ENCODE data around the gene KCNMA1.

Gene KCNMA1

DNA sequence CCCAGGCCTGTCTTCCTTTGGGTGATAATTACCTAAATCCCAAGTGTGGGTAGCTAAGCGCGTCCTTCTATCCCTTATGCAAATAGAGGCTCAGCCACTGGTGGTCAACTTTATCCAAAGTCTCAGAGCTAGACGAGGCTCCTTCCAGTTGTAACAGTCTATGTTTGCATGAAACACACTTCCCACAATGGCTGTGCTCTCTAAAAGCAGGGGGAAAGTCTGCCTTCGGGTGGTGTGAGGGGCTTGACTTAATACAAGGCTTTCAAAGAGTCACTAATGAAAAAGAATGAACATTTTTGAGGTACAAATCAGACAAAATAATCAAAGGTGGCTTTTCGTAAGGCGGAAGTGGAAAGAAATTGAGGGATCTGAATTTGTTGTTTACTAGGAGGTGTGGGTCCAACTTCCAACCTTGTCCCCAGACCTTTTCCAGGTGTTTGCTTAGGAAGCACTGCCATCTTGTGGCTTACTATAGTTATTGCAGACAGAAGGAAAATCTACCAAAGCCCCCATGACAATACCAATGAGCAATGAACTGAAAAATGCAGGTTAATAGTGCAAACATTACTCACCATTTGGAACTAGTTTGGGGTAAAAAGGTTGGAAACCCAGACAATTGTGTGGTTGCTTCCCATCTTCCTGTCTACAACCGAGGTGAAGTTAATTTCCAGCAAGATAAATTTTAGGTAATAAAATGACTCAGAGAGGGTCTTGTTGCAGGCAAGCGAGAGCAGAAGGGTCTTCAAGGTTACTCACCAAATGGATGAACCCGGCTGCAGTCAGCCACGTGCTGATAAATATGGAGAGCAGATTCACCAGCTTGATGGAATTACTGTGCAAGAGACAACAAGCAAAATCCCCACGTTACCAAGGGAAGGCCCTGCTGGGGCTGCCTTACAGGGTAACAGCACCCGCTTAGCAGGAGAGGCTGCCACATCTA is 525.7 kb downstream of the KCNMA1 start:
- no peaks in the 10 kb centered on the region for H3K9me2 ChIP-seq (replicated peaks; ENCODE audit: insufficient read depth, low read length)
- no peak overlapping the region for H2AFZ ChIP-seq (ENCODE audit: low read depth, low read length, severe bottlenecking)
- no peaks in the 10 kb centered on the region for H3F3A ChIP-seq (ENCODE audit: insufficient read depth)
- H3K79me2 ChIP-seq (ENCODE audit: insufficient read depth, low read length) = no peaks in the 10 kb centered on the region
- no peak overlapping the region for H3K27ac ChIP-seq (ENCODE audit: low read depth, low read length)
- TF ChIP-seq EZH2phosphoT487 (conservative IDR thresholded peaks at IDR 0.05; ENCODE audit: low read length) (no peak), CTCF (IDR thresholded peaks at IDR 0.05; ENCODE audit: insufficient read depth, low read length, poor library complexity, severe bottlenecking) (peak; percentile 60)
- H3K4me3 ChIP-seq (ENCODE audit: insufficient read depth, low read length, poor library complexity, severe bottlenecking) = no peak overlapping the region
- no peaks in the 10 kb centered on the region for H3K36me3 ChIP-seq (ENCODE audit: low read length)
- no peak overlapping the region for H3K4me2 ChIP-seq (ENCODE audit: low read depth, low read length, poor library complexity, severe bottlenecking)
- no peaks in the 10 kb centered on the region for H4K20me1 ChIP-seq (ENCODE audit: low read depth, low read length)
- H3K27me3 ChIP-seq (ENCODE audit: low read length) = no peaks in the 10 kb centered on the region
- no peaks in the 10 kb centered on the region for H3K9me3 ChIP-seq (ENCODE audit: insufficient read depth, low read length)
- H3K9ac ChIP-seq (ENCODE audit: low read length) = no peak overlapping the region

DNA sequence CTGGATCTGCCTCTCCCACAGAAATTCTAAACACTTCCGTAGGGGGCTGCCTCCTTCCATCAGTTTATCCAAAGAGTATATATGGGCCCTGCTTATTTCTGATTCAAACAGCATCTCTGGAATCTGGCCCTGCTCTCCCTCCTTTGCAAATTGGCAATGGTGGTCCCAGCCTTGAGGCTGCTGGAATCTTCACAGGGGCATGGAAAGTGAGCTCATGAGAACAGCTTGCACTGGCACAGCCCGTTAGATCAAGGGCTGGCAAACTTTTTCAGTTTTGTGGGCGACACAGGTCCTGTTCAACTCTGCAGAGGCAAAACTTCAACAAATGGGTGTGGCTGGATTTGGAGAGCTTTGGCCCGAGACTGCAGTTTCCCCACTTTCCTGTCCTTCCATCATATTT is 526.9 kb downstream of the KCNMA1 start:
- no peak overlapping the region for H3K4me2 ChIP-seq (ENCODE audit: low read depth, low read length, poor library complexity, severe bottlenecking)
- H3F3A ChIP-seq (ENCODE audit: insufficient read depth) = no peaks in the 10 kb centered on the region
- TF ChIP-seq CTCF (IDR thresholded peaks at IDR 0.05; ENCODE audit: insufficient read depth, low read length, poor library complexity, severe bottlenecking) (no peak), EZH2phosphoT487 (conservative IDR thresholded peaks at IDR 0.05; ENCODE audit: low read length) (no peak)
- no peaks in the 10 kb centered on the region for H3K9me3 ChIP-seq (ENCODE audit: insufficient read depth, low read length)
- H3K27me3 ChIP-seq (ENCODE audit: low read length) = no peaks in the 10 kb centered on the region
- no peaks in the 10 kb centered on the region for H4K20me1 ChIP-seq (ENCODE audit: low read depth, low read length)
- no peaks in the 10 kb centered on the region for H3K36me3 ChIP-seq (ENCODE audit: low read length)
- H2AFZ ChIP-seq (ENCODE audit: low read depth, low read length, severe bottlenecking) = no peak overlapping the region
- H3K4me3 ChIP-seq (ENCODE audit: insufficient read depth, low read length, poor library complexity, severe bottlenecking) = no peak overlapping the region
- H3K27ac ChIP-seq (ENCODE audit: low read depth, low read length) = no peak overlapping the region
- no peak overlapping the region for H3K9ac ChIP-seq (ENCODE audit: low read length)
- H3K9me2 ChIP-seq (replicated peaks; ENCODE audit: insufficient read depth, low read length) = no peaks in the 10 kb centered on the region
- H3K79me2 ChIP-seq (ENCODE audit: insufficient read depth, low read length) = no peaks in the 10 kb centered on the region

GRCh38 chr10:77109351-77109994 is 528.1 kb downstream of the KCNMA1 start:
- no peaks in the 10 kb centered on the region for H3K27me3 ChIP-seq (ENCODE audit: low read length)
- no peaks in the 10 kb centered on the region for H3F3A ChIP-seq (ENCODE audit: insufficient read depth)
- no peaks in the 10 kb centered on the region for H3K9me2 ChIP-seq (replicated peaks; ENCODE audit: insufficient read depth, low read length)
- H3K36me3 ChIP-seq (ENCODE audit: low read length) = no peaks in the 10 kb centered on the region
- no peak overlapping the region for H2AFZ ChIP-seq (ENCODE audit: low read depth, low read length, severe bottlenecking)
- no peak overlapping the region for H3K27ac ChIP-seq (ENCODE audit: low read depth, low read length)
- no peak overlapping the region for H3K4me3 ChIP-seq (ENCODE audit: insufficient read depth, low read length, poor library complexity, severe bottlenecking)
- H3K9me3 ChIP-seq (ENCODE audit: insufficient read depth, low read length) = no peaks in the 10 kb centered on the region
- no peak overlapping the region for H3K9ac ChIP-seq (ENCODE audit: low read length)
- H4K20me1 ChIP-seq (ENCODE audit: low read depth, low read length) = no peaks in the 10 kb centered on the region
- H3K79me2 ChIP-seq (ENCODE audit: insufficient read depth, low read length) = no peaks in the 10 kb centered on the region
- no peak overlapping the region for H3K4me2 ChIP-seq (ENCODE audit: low read depth, low read length, poor library complexity, severe bottlenecking)
- TF ChIP-seq EZH2phosphoT487 (conservative IDR thresholded peaks at IDR 0.05; ENCODE audit: low read length) = no peak
- no peak for TF ChIP-seq CTCF (IDR thresholded peaks at IDR 0.05; ENCODE audit: insufficient read depth, low read length, poor library complexity, severe bottlenecking)

Measured in SU-DHL-6 (cell line).